GM19023 (cell line): ENCODE results near the gene TCAIM.
"Not testable (repeated sequence)": the region's sequence is repeated elsewhere in the genome, so short reads cannot be mapped to it uniquely, and the experiment has no call there.

ENCODE experiments used
- ATAC-seq: cut with Tn5 transposase; IDR thresholded peaks from one replicate; pipeline ENCODE4 v1.9.1; 2021; ENCODE audit warnings: mild to moderate bottlenecking, moderate library complexity; ENCODE audit not compliant: unreplicated experiment

Gene TCAIM

DNA sequence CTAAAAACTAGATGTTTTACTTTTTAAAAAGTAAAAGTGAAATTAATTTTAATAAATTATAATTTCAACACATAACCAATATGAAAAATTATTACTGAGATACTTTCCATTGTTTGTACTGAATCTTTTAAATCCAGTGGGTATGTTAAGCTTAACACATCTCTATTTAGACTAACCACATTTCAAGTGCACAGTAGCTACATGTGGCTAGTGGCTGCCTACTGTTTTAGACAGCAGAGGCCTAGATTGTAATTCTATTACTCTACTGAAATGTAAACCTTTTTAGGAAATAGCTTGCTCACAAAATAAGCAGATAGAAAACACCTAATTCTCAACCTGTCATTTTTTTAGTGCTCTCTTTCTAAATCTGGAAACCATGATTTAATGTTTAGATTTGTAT lies 4.9 kb downstream of the TCAIM start:
- no peak for ATAC-seq

- not testable (repeated sequence) for ATAC-seq
Observed at GRCh38 chr3:44346590-44346989, 8.0 kb downstream of the TCAIM start.

- ATAC-seq = no peak
Observed at GRCh38 chr3:44348993-44349392, 10.4 kb downstream of the TCAIM start.

- ATAC-seq = no peak
Observed at GRCh38 chr3:44353355-44353924, 14.9 kb downstream of the TCAIM start.

GRCh38 chr3:44355362-44356033 lies 16.9 kb downstream of the TCAIM start:
- ATAC-seq = no peak

DNA sequence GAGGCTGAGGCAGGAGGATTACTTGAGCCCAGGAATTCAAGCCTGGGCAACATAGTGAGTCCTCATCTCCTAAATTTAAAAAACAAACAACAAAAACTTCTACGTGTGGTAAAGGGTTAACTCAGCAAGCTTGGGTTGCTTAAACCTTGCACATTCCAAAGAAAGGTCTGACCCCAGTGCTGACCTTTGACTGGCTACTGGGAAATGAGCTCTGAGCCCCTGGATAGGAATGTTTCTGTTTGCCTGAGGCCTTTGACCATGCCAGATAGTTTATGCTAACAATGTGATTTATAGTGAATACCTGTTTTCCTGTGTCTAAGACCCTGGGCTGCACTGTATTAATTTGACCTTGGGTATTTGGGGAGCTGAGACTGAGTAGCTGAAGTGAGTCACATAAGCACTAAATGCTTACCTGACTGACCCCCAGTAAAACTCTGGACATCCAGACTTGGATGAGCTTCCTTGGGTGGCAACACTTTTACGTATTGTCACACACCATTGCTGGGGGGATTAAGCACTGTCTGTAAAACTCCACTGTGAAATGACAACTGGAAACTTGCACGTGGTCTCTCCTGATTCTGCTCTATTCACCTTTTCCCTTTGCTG lies 20.7 kb downstream of the TCAIM start:
- ATAC-seq = no peak

- no peak for ATAC-seq
Observed at GRCh38 chr3:44363591-44363990, 25.0 kb downstream of the TCAIM start.

DNA sequence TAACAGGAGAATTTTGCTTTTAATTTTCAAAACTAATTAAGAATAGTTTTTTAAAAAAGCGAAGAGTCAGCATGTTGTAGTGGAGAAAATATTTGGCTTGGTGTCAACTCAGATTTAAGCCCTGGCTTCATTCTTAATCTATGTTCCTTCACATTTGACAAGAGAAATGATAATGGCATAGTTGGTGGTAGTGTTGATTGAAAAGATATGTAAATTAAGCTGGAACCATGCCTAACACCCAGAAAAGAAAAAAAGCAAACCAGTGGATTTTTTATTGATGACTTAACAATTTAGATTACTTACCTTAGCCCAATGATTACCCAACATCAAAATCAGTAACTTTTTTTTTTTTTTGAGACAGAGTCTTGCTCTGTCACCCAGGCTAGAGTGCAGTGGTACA lies 27.4 kb downstream of the TCAIM start:
- ATAC-seq = no peak

DNA sequence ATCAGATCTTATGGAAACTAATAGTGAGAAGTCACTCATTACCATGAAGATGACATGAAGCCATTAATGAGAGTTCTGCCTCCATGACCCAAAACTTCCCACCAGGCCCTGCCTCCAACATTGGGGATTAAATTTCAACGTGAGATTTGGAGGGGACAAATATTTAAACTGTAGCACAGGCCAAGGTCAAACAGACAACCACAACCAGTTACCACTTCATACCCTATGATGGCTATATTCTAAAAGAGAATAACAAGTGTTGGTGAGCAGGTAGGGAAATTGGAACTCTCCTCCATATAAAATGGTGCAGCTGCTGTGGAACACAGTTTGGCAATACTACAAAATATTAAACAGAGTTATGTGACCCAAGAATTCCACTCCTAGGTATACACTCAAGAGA lies 36.9 kb downstream of the TCAIM start:
- ATAC-seq = no peak

GRCh38 chr3:44387404-44387803 lies 48.8 kb downstream of the TCAIM start:
- no peak for ATAC-seq

- no peak for ATAC-seq
Observed at GRCh38 chr3:44392489-44392888, 53.9 kb downstream of the TCAIM start.

GRCh38 chr3:44395714-44396113 lies 57.1 kb downstream of the TCAIM start:
- no peak for ATAC-seq

GRCh38 chr3:44396200-44397171 lies 57.9 kb downstream of the TCAIM start:
- ATAC-seq = no peak

GRCh38 chr3:44398271-44398670 lies 59.7 kb downstream of the TCAIM start:
- ATAC-seq = not testable (repeated sequence)

DNA sequence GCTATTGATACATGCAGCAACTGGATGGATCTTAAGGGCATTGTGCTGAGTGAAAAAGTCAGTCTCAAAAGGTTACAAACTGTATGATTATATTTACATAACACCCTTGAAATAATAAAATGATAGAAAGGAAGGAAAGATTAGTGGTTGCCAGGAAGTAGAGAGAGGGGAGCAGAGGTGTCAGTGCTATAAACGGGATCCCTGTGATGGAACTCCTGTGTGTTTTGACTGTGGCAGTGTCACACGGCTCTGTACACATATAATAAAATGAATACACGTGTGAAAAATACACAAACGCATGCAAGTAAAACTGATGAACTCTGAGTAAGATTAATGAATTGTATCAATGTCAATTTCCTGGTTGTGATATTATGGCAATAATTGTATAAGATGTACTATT lies 60.3 kb downstream of the TCAIM start:
- ATAC-seq = no peak

- no peak for ATAC-seq
Observed at GRCh38 chr3:44400771-44401170, 62.2 kb downstream of the TCAIM start.

GRCh38 chr3:44402548-44402947 lies 64.0 kb downstream of the TCAIM start:
- ATAC-seq = no peak

GRCh38 chr3:44409640-44410410 lies 71.3 kb downstream of the TCAIM start:
- ATAC-seq = no peak

DNA sequence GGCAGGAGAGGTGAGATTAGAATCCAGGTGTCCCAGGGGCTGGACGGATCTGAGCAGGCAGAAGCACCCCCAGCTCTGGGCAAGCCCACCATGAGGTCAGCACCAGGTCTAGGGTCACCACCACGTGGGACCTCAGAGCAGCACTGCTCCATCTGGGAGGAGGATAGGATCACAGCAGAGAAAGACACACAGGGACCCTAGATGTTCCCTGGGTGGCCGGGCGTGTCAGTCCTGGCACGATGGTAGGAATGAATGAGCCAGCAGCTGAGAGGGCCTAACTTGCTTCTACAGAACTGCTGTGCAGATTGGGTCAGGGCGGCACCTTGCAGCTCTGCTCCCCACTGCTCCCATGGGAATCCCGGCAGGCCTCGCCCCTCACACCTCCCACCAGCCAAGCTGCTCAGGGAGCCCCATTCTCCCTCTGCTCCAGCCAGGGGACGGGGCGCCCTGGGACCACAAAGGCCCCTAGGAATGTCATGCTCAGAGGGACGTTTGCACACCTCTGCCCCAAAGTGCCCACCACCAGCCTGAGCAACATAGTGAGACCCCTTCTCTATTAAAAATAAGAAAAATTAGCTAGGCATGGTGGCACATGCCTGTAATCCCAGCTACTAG lies 72.6 kb downstream of the TCAIM start:
- no peak for ATAC-seq

DNA sequence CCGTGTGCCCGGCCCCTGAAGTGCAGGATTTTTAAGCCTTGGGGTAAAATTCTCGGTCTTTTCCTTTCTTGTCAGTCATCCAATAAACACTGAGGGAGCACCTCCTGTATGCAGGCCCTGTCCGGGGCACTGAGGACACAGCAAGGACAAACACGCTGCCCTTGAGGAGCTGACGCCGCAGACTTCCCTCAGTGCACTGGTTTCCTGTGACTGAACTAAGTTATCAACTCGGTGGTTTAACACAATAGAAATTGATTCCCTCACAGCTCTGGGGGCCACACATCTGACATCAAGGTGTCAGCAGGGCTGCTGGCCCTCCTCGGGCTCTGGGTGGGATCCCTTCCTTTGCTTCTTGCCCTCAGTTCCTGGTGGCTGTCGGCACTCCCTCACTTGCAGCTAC lies 73.8 kb downstream of the TCAIM start:
- ATAC-seq = no peak
